Middle frontal gyrus (tissue), 1 donor: Measurements from ENCODE around the gene SLC12A7.
"Not testable (repeated sequence)": the region's sequence is repeated elsewhere in the genome, so short reads cannot be mapped to it uniquely, and the experiment has no call there.

Experiments
- DNase-seq: peaks from one replicate; pipeline ENCODE4 v3.0.0-alpha.2; 2015; ENCODE audit warnings: low spot score; ENCODE audit errors: extremely low spot score

The SLC12A7 gene

GRCh38 chr5:1098986-1099597, 12.8 kb downstream of the SLC12A7 start:
- DNase-seq: no peak

GRCh38 chr5:1097988-1098385, 13.9 kb downstream of the SLC12A7 start:
- DNase-seq: not testable (repeated sequence)

GRCh38 chr5:1097381-1097987, 14.4 kb downstream of the SLC12A7 start:
- DNase-seq: no peak

GRCh38 chr5:1096838-1097237, 15.0 kb downstream of the SLC12A7 start:
- DNase-seq: no peak

- no peak for DNase-seq
Measured at GRCh38 chr5:1095990-1096363, 15.9 kb downstream of the SLC12A7 start.

- no peak for DNase-seq
Measured at GRCh38 chr5:1095302-1095989, 16.4 kb downstream of the SLC12A7 start.

- no peak for DNase-seq
Measured at GRCh38 chr5:1094670-1095190, 17.1 kb downstream of the SLC12A7 start.

GRCh38 chr5:1093361-1093760, 18.5 kb downstream of the SLC12A7 start:
- DNase-seq: no peak

GRCh38 chr5:1092122-1092521, 19.7 kb downstream of the SLC12A7 start:
- no peak for DNase-seq

- no peak for DNase-seq
Measured at GRCh38 chr5:1091632-1092031, 20.2 kb downstream of the SLC12A7 start.

GRCh38 chr5:1090538-1090937, 21.3 kb downstream of the SLC12A7 start:
- DNase-seq: no peak

GRCh38 chr5:1089621-1090040, 22.2 kb downstream of the SLC12A7 start:
- no peak for DNase-seq

- DNase-seq: no peak
Measured at GRCh38 chr5:1089146-1089545, 22.7 kb downstream of the SLC12A7 start.

- no peak for DNase-seq
Measured at GRCh38 chr5:1088726-1089125, 23.1 kb downstream of the SLC12A7 start.

GRCh38 chr5:1088031-1088430, 23.8 kb downstream of the SLC12A7 start:
- no peak for DNase-seq

- DNase-seq: no peak
Measured at GRCh38 chr5:1087428-1087827, 24.4 kb downstream of the SLC12A7 start.

- no peak for DNase-seq
Measured at GRCh38 chr5:1086871-1087270, 25.0 kb downstream of the SLC12A7 start.

- DNase-seq: no peak
Measured at GRCh38 chr5:1086137-1086536, 25.7 kb downstream of the SLC12A7 start.

GRCh38 chr5:1085391-1085790, 26.5 kb downstream of the SLC12A7 start:
- DNase-seq: no peak

GRCh38 chr5:1083823-1084605, 27.8 kb downstream of the SLC12A7 start:
- DNase-seq: no peak

- not testable (repeated sequence) for DNase-seq
Measured at GRCh38 chr5:1083026-1083425, 28.8 kb downstream of the SLC12A7 start.

- no peak for DNase-seq
Measured at GRCh38 chr5:1081519-1081918, 30.3 kb downstream of the SLC12A7 start.
